Common myeloid progenitor, CD34-positive (primary cell): ENCODE data around the gene DISC1.
"Not testable (repeated sequence)": the region's sequence is repeated elsewhere in the genome, so short reads cannot be mapped to it uniquely, and the experiment has no call there.

Experiments
- CTCF ChIA-PET: fragments of 350-600 bp; sonication (Branson Sonifier 250); formaldehyde crosslinking; loops from one replicate; lab custom pipeline; 2021; ENCODE audit warnings: antibody characterized with exemption; lab: Charles Lee
- POLR2A ChIA-PET: fragments of 350-600 bp; sonication (Branson Sonifier 250); formaldehyde crosslinking; loops from one replicate; lab custom pipeline; 2021; ENCODE audit warnings: antibody characterized with exemption; lab: Charles Lee
- DNase-seq, 3 donors: peaks; one replicate each; pipeline versions ENCODE4 v3.0.0 to v3.0.0-alpha.2; 2013
- H3K27ac ChIP-seq, 2 experiments: 1 replicate in 1 of 2; 2 replicates in 1 of 2; pipeline ENCODE4 v1.7.0; 2013; ENCODE audit warnings: inconsistent platforms in 2 of 2, low read length in 2 of 2, mild to moderate bottlenecking in 2 of 2, low read depth in 1 of 2, moderate library complexity in 1 of 2; ENCODE audit not compliant: severe bottlenecking in 2 of 2, insufficient read depth in 1 of 2, poor library complexity in 1 of 2
- H3K27me3 ChIP-seq, 5 experiments: replicated peaks in 2 of 5; 1 replicate in 3 of 5; 2 replicates in 2 of 5; pipeline versions ENCODE4 v1.6.1 to v1.7.0; 2013; ENCODE audit warnings: low read length in 4 of 5, mild to moderate bottlenecking in 2 of 5, moderate library complexity in 2 of 5, inconsistent platforms in 1 of 5; ENCODE audit not compliant: insufficient read depth in 5 of 5, control insufficient read depth in 4 of 5
- H3K36me3 ChIP-seq, 4 experiments: 1 replicate in 2 of 4; 2 replicates in 2 of 4; pipeline versions ENCODE4 v1.6.1 to v1.7.0; 2013; ENCODE audit warnings: low read length in 3 of 4, control low read depth in 1 of 4, mild to moderate bottlenecking in 1 of 4; ENCODE audit not compliant: control insufficient read depth in 4 of 4, insufficient read depth in 4 of 4
- H3K4me1 ChIP-seq, 4 experiments: 1 replicate in 3 of 4; 2 replicates in 1 of 4; pipeline versions ENCODE4 v1.6.1 to v1.7.1; 2013; ENCODE audit warnings: low read length in 3 of 4, mild to moderate bottlenecking in 3 of 4, control low read depth in 1 of 4, inconsistent platforms in 1 of 4, moderate library complexity in 1 of 4; ENCODE audit not compliant: control insufficient read depth in 4 of 4, insufficient read depth in 4 of 4; ENCODE audit errors: control extremely low read depth in 1 of 4
- H3K4me3 ChIP-seq, 7 experiments: 1 replicate in 4 of 7; 2 replicates in 3 of 7; pipeline versions ENCODE4 v1.5.1 to v1.7.0; 2013; ENCODE audit warnings: mild to moderate bottlenecking in 7 of 7, low read length in 6 of 7, moderate library complexity in 6 of 7, inconsistent platforms in 2 of 7, low read depth in 2 of 7, control low read depth in 1 of 7; ENCODE audit not compliant: insufficient read depth in 4 of 7, control insufficient read depth in 1 of 7; ENCODE audit errors: extremely low read depth in 1 of 7
- H3K9me3 ChIP-seq, 5 experiments: 1 replicate in 4 of 5; 2 replicates in 1 of 5; pipeline versions ENCODE4 v1.6.1 to v1.7.1; 2013; ENCODE audit warnings: low read length in 4 of 5, mild to moderate bottlenecking in 2 of 5, inconsistent platforms in 1 of 5, low read depth in 1 of 5, moderate library complexity in 1 of 5; ENCODE audit not compliant: control insufficient read depth in 4 of 5, insufficient read depth in 2 of 5; ENCODE audit errors: control extremely low read depth in 1 of 5
- WGBS: methylation state at CpG from one replicate; pipeline ENCODE4 v1.1.5; 2013; ENCODE audit not compliant: insufficient coverage; 5-methylcytosine and 5-hydroxymethylcytosine counted together

The DISC1 gene

GRCh38 chr1:231666220-231666936 is 39.8 kb downstream of the DISC1 start:
- ChIA-PET CTCF (interaction anchor here (1.6 kb wide), 1 partner anchor 16 kb away, joined by 3 read pairs; no protein-coding TSS in a partner anchor), POLR2A (no interaction called here)
- 89% methylated on average over 4 of the region's 7 CpGs for WGBS
- DNase-seq = no peak
- H3K27ac ChIP-seq = no peak overlapping the region
- peaks cover 0 to 24% (median 3%) of the 10 kb centered on the region in 4 experiments for H3K4me1 ChIP-seq
- no peak overlapping the region for H3K4me3 ChIP-seq
- peaks cover 1 to 43% (median 18%) of the 10 kb centered on the region in 5 experiments for H3K9me3 ChIP-seq
- peaks cover 0 to 14% (median 2%) of the 10 kb centered on the region in 4 experiments for H3K36me3 ChIP-seq
- no peaks in the 10 kb centered on the region for H3K27me3 ChIP-seq

- no peak for DNase-seq
- Histone ChIP-seq H3K27ac (no peak overlapping the region), H3K4me3 (no peak overlapping the region), H3K27me3 (no peaks in the 10 kb centered on the region), H3K4me1 (peaks cover 0 to 24% (median 3%) of the 10 kb centered on the region in 4 experiments), H3K9me3 (peaks cover 1 to 40% (median 15%) of the 10 kb centered on the region in 5 experiments), H3K36me3 (peaks cover 0 to 10% (median under 1%) of the 10 kb centered on the region in 4 experiments)
- WGBS = 100% methylated on average over 1 of the region's 1 CpG
- POLR2A ChIA-PET = no interaction called here
- CTCF ChIA-PET = interaction anchor here (1.6 kb wide), 1 partner anchor 16 kb away, joined by 3 read pairs; no protein-coding TSS in a partner anchor
Observed at GRCh38 chr1:231666937-231667608, 40.5 kb downstream of the DISC1 start.

DNA sequence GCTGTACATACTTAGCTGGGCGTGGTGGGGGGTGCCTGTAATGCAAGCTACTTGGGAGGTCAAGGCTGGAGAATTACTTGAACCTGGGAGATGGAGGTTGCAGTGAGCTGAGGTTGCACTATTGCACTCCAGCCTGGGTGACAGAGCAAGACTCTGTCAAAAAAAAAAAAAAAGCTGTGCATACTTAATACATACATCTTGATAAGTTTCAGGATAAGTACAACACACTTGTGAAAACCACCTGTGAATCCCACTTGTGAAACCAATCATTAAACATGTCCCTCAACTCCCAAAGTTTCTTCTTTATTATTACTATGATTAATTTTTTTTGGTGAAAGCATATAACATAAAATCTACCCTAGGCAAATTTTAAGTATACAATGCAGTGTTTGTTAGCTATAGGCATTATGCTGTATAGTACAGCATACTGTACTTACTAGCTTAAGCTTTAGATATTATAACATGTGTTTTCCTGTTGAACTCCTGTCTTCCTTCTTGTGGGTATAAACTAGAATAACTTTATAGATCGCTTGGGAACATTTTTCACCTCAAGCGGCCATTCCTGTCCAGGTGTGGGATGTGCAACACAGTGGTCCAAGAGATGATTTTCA is 41.4 kb downstream of the DISC1 start:
- CTCF ChIA-PET = interaction anchor here (1.2 kb wide), 1 partner anchor 9 kb away, joined by 3 read pairs; no protein-coding TSS in a partner anchor
- Histone ChIP-seq H3K27me3 (no peaks in the 10 kb centered on the region), H3K4me1 (peaks cover 0 to 14% (median 3%) of the 10 kb centered on the region in 4 experiments), H3K36me3 (peaks cover 0 to 6% (median 0%) of the 10 kb centered on the region in 4 experiments), H3K4me3 (no peak overlapping the region), H3K27ac (no peak overlapping the region), H3K9me3 (peaks cover 0 to 32% (median 9%) of the 10 kb centered on the region in 5 experiments)
- POLR2A ChIA-PET = no interaction called here
- 100% methylated on average over 2 of the region's 3 CpGs for WGBS
- no peak for DNase-seq

- H3K36me3 ChIP-seq = peaks cover 0 to 6% (median 0%) of the 10 kb centered on the region in 4 experiments
- no peak for DNase-seq
- H3K4me1 ChIP-seq = peaks cover 0 to 8% (median 3%) of the 10 kb centered on the region in 4 experiments
- no peaks in the 10 kb centered on the region for H3K27me3 ChIP-seq
- no peak overlapping the region for H3K27ac ChIP-seq
- no peak overlapping the region for H3K4me3 ChIP-seq
- ChIA-PET CTCF (interaction anchor here (1.2 kb wide), 1 partner anchor 10 kb away, joined by 3 read pairs; no protein-coding TSS in a partner anchor), POLR2A (no interaction called here)
- H3K9me3 ChIP-seq = peaks cover 0 to 24% (median 4%) of the 10 kb centered on the region in 5 experiments
Observed at GRCh38 chr1:231668826-231669225, 42.2 kb downstream of the DISC1 start.

- DNase-seq, H3K27ac ChIP-seq, CTCF ChIA-PET, H3K4me3 ChIP-seq, H3K4me1 ChIP-seq, POLR2A ChIA-PET, H3K27me3 ChIP-seq: not testable (repeated sequence)
- WGBS = no CpG with 5 or more reads among the region's 4 CpGs
- H3K36me3 ChIP-seq = peaks cover 0 to 12% (median 3%) of the 10 kb centered on the region in 4 experiments
- H3K9me3 ChIP-seq = peaks cover 0 to 21% (median 4%) of the 10 kb centered on the region in 5 experiments
Observed at GRCh38 chr1:231669864-231670621, 43.5 kb downstream of the DISC1 start.

- peaks cover 0 to 24% (median 4%) of the 10 kb centered on the region in 5 experiments for H3K9me3 ChIP-seq
- CTCF ChIA-PET = no interaction called here
- H3K4me1 ChIP-seq = peaks cover 0 to 8% (median 3%) of the 10 kb centered on the region in 4 experiments
Observed at GRCh38 chr1:231670755-231671154, 44.2 kb downstream of the DISC1 start.

More at GRCh38 chr1:231670755-231671154, 44.2 kb downstream of the DISC1 start:
- Histone ChIP-seq H3K27ac (no peak overlapping the region), H3K27me3 (no peaks in the 10 kb centered on the region), H3K36me3 (peaks cover 0 to 16% (median 6%) of the 10 kb centered on the region in 4 experiments), H3K4me3 (no peak overlapping the region)
- DNase-seq = no peak
- POLR2A ChIA-PET = no interaction called here
- 80% methylated on average over 1 of the region's 1 CpG for WGBS
